Gastroesophageal sphincter (tissue), 3 donors: ENCODE results near the gene HTR4.

Source experiments
- CTCF ChIP-seq, 4 experiments: fragments of 200-600 bp in 2 of 4; fragments of 450-650 bp in 2 of 4; sonication (generic) in 1 of 4; IDR thresholded peaks; one replicate each; pipeline ENCODE4 v1.5.1; 2017 to 2019; ENCODE audit warnings: antibody characterized with exemption in 4 of 4, mild to moderate bottlenecking in 2 of 4, moderate library complexity in 2 of 4
- EP300 ChIP-seq: sonication (generic); formaldehyde crosslinking; IDR thresholded peaks from one replicate; pipeline ENCODE4 v1.6.1; 2017; ENCODE audit warnings: antibody characterized with exemption, mild to moderate bottlenecking

GRCh38 chr5:148639081-148639480, 15.2 kb downstream of the HTR4 start:
- TF ChIP-seq CTCF (IDR thresholded peaks at IDR 0.05) (no peak), EP300 (no peak)
